Transverse colon (tissue), 3 donors: ENCODE results near the gene PLPPR3.

Source experiments
- POLR2A ChIP-seq: fragments of 450-650 bp; IDR thresholded peaks from one replicate; pipeline ENCODE4 v1.6.1; 2016; ENCODE audit warnings: antibody characterized with exemption, mild to moderate bottlenecking, moderate library complexity
- TF ChIP-seq, protein P1 (sequence below), 5 experiments: fragments of 200-600 bp in 3 of 5; fragments of 450-650 bp in 2 of 5; sonication (generic) in 3 of 5; IDR thresholded peaks; 1 replicate in 2 of 5; 2 replicates in 3 of 5; pipeline ENCODE4 v1.5.1; 2016 to 2017; ENCODE audit warnings: antibody characterized with exemption in 5 of 5, inconsistent platforms in 3 of 5, mild to moderate bottlenecking in 2 of 5, moderate library complexity in 1 of 5

DNA sequence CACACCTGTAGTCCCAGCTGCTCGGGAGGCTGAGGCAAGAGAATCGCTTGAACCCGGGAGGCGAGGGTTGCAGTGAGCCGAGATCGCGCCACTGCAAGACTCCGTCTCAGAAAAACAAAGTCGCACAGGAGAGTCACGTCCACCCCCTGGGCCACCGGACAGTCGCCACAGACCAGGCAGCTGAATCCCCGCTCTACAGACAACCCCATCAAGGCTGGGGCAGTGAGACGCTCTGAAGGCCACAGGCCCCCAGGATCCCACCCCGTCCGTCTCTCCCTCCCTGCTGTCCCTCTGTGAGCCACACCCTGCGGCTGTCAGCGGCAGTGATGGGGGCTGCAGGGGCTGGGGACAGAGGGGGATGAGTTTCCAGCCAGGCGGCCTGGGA lies 40.0 kb downstream of the PLPPR3 start:
- no peak for TF ChIP-seq POLR2A
- TF ChIP-seq, protein P1, sequence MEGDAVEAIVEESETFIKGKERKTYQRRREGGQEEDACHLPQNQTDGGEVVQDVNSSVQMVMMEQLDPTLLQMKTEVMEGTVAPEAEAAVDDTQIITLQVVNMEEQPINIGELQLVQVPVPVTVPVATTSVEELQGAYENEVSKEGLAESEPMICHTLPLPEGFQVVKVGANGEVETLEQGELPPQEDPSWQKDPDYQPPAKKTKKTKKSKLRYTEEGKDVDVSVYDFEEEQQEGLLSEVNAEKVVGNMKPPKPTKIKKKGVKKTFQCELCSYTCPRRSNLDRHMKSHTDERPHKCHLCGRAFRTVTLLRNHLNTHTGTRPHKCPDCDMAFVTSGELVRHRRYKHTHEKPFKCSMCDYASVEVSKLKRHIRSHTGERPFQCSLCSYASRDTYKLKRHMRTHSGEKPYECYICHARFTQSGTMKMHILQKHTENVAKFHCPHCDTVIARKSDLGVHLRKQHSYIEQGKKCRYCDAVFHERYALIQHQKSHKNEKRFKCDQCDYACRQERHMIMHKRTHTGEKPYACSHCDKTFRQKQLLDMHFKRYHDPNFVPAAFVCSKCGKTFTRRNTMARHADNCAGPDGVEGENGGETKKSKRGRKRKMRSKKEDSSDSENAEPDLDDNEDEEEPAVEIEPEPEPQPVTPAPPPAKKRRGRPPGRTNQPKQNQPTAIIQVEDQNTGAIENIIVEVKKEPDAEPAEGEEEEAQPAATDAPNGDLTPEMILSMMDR (IDR thresholded peaks at IDR 0.05): no peak
